ACC112 (cell line): Measurements from ENCODE around the gene SVOPL.

ENCODE experiments used
- H2AFZ ChIP-seq: fragments of 200-600 bp; sonication (generic); one replicate; pipeline ENCODE4 v1.6.0; 2017; ENCODE audit warnings: antibody characterized with exemption, low read length; ENCODE audit not compliant: unreplicated experiment
- H3K27ac ChIP-seq: fragments of 200-600 bp; sonication (generic); 2 replicates; pipeline ENCODE4 v1.5.1; 2014; ENCODE audit warnings: low read depth, mild to moderate bottlenecking, antibody characterized with exemption, low read length, moderate library complexity
- H3K27me3 ChIP-seq: fragments of 200-600 bp; sonication (generic); 2 replicates; pipeline ENCODE4 v1.6.1; 2014; ENCODE audit warnings: mild to moderate bottlenecking, antibody characterized with exemption, low read length, moderate library complexity, mixed read lengths; ENCODE audit not compliant: insufficient read depth
- H3K36me3 ChIP-seq: fragments of 200-600 bp; sonication (generic); 2 replicates; pipeline ENCODE4 v1.6.1; 2016; ENCODE audit warnings: mild to moderate bottlenecking, antibody characterized with exemption, low read length, moderate library complexity, mixed read lengths; ENCODE audit not compliant: insufficient read depth
- H3K4me1 ChIP-seq: fragments of 200-600 bp; sonication (generic); one replicate; pipeline ENCODE4 v1.6.1; 2016; ENCODE audit warnings: low read length, mixed read lengths; ENCODE audit not compliant: insufficient read depth, unreplicated experiment, control insufficient read depth
- H3K4me3 ChIP-seq: fragments of 200-600 bp; sonication (generic); 2 replicates; pipeline ENCODE4 v1.5.1; 2014; ENCODE audit warnings: mild to moderate bottlenecking, low read depth, low read length
- H3K79me2 ChIP-seq: fragments of 200-600 bp; sonication (generic); one replicate; pipeline ENCODE4 v1.6.0; 2016; ENCODE audit warnings: low read length; ENCODE audit not compliant: control insufficient read depth, unreplicated experiment, insufficient read depth

The SVOPL gene

GRCh38 chr7:138584283-138584682 is 116.9 kb downstream of the SVOPL start:
- Histone ChIP-seq H3K4me3 (no peak overlapping the region), H3K27ac (no peak overlapping the region), H2AFZ (no peak overlapping the region), H3K79me2 (no peaks in the 10 kb centered on the region), H3K36me3 (peaks cover 5% of the 10 kb centered on the region), H3K27me3 (no peaks in the 10 kb centered on the region), H3K4me1 (no peaks in the 10 kb centered on the region)

DNA sequence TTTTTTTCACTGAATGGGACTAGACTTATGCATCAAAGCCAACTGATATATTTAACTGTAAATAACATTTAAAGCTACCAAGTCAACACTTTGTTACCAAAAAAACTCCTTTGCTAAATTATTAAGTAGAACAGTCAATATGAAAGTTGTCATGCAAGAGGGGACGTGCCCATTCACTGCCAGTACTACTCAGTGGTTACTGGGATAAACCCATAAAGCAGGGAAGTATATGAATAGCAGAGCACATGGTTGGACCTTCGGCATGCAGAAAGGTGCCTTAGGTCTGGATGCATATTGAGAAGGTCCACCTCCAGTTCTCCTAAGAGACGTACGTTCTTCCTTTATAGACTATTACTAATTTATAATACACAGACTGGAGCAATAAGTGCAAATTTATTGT is 120.1 kb downstream of the SVOPL start:
- H3K36me3 ChIP-seq: no peaks in the 10 kb centered on the region; the same call in 1 of the 2 replicates
- H3K4me1 ChIP-seq: no peaks in the 10 kb centered on the region
- H3K27ac ChIP-seq: no peak overlapping the region
- no peaks in the 10 kb centered on the region for H3K27me3 ChIP-seq
- H2AFZ ChIP-seq: no peak overlapping the region
- H3K4me3 ChIP-seq: no peak overlapping the region
- H3K79me2 ChIP-seq: no peaks in the 10 kb centered on the region

DNA sequence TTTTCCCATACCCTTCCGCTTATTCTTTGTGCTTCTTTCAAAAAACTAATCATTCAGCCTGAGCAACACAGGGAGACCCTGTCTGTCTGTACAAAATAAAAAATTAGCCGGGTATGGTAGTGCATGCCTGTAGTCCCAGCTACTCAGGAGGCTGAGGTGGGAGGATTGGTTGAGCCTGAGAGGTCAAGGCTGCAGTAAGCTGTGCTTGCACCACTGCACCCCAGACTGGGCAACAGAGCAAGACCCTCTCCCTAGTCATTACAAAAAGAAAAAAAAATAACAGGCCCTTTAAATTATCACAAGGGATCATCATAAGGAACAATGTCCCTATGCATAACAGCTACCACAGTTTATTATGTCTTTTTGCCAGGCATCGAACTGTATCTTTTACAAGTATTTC is 121.5 kb downstream of the SVOPL start:
- Histone ChIP-seq H3K79me2 (no peaks in the 10 kb centered on the region), H3K27me3 (no peaks in the 10 kb centered on the region), H2AFZ (no peak overlapping the region), H3K4me1 (no peaks in the 10 kb centered on the region), H3K27ac (no peak overlapping the region), H3K4me3 (no peak overlapping the region), H3K36me3 (no peaks in the 10 kb centered on the region; the same call in 1 of the 2 replicates)

GRCh38 chr7:138579136-138579535 is 122.0 kb downstream of the SVOPL start:
- Histone ChIP-seq H3K4me1 (no peaks in the 10 kb centered on the region), H3K36me3 (no peaks in the 10 kb centered on the region; the same call in 1 of the 2 replicates), H3K4me3 (no peak overlapping the region)

GRCh38 chr7:138575897-138576428 is 125.2 kb downstream of the SVOPL start:
- Histone ChIP-seq H2AFZ (no peak overlapping the region), H3K27ac (no peak overlapping the region), H3K4me3 (no peak overlapping the region), H3K27me3 (no peaks in the 10 kb centered on the region), H3K36me3 (no peaks in the 10 kb centered on the region), H3K79me2 (no peaks in the 10 kb centered on the region), H3K4me1 (no peaks in the 10 kb centered on the region)

More at GRCh38 chr7:138579136-138579535, 122.0 kb downstream of the SVOPL start:
- H2AFZ ChIP-seq: no peak overlapping the region
- no peaks in the 10 kb centered on the region for H3K79me2 ChIP-seq
- no peaks in the 10 kb centered on the region for H3K27me3 ChIP-seq
- H3K27ac ChIP-seq: no peak overlapping the region

GRCh38 chr7:138573741-138574140 is 127.4 kb downstream of the SVOPL start:
- H2AFZ ChIP-seq: no peak overlapping the region
- H3K27me3 ChIP-seq: no peaks in the 10 kb centered on the region
- H3K4me1 ChIP-seq: no peaks in the 10 kb centered on the region
- no peak overlapping the region for H3K27ac ChIP-seq
- peaks cover 4% of the 10 kb centered on the region; the same call in 1 of the 2 replicates for H3K36me3 ChIP-seq
- no peak overlapping the region for H3K4me3 ChIP-seq
- H3K79me2 ChIP-seq: no peaks in the 10 kb centered on the region

DNA sequence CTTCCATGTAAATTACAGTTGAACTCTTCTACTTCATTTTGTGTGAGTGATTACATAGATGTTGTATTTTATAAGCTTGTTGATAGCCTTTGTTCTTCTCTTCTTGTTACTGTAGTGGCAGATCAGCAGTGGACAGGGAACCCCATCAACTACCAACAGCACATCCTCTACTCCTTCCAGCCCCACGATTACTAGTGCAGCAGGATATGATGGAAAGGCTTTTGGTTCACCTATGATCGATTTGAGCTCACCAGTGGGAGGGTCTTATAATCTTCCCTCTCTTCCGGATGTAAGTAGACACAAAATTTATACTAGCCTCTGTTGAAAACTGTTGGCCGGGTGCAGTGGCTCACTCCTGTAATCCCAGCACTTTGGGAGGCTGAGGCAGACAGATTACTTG is 130.4 kb downstream of the SVOPL start:
- no peak overlapping the region for H2AFZ ChIP-seq
- H3K27ac ChIP-seq: no peak overlapping the region
- no peaks in the 10 kb centered on the region for H3K27me3 ChIP-seq
- H3K4me3 ChIP-seq: no peak overlapping the region
- H3K36me3 ChIP-seq: peaks cover 8% of the 10 kb centered on the region; the same call in 1 of the 2 replicates
- H3K4me1 ChIP-seq: no peaks in the 10 kb centered on the region
- H3K79me2 ChIP-seq: no peaks in the 10 kb centered on the region

GRCh38 chr7:138569418-138569817 is 131.7 kb downstream of the SVOPL start:
- no peaks in the 10 kb centered on the region for H3K27me3 ChIP-seq
- no peak overlapping the region for H3K4me3 ChIP-seq
- no peak overlapping the region for H2AFZ ChIP-seq
- H3K36me3 ChIP-seq: peaks cover 17% of the 10 kb centered on the region; the same call in 1 of the 2 replicates
- H3K4me1 ChIP-seq: no peaks in the 10 kb centered on the region
- H3K79me2 ChIP-seq: no peaks in the 10 kb centered on the region
- no peak overlapping the region for H3K27ac ChIP-seq

GRCh38 chr7:138568655-138569054 is 132.5 kb downstream of the SVOPL start:
- Histone ChIP-seq H3K36me3 (peaks cover 25% of the 10 kb centered on the region; the same call in 1 of the 2 replicates), H3K4me3 (no peak overlapping the region), H2AFZ (no peak overlapping the region), H3K27ac (no peak overlapping the region), H3K4me1 (no peaks in the 10 kb centered on the region), H3K79me2 (no peaks in the 10 kb centered on the region), H3K27me3 (no peaks in the 10 kb centered on the region)

GRCh38 chr7:138565451-138566114 is 135.6 kb downstream of the SVOPL start:
- no peak overlapping the region for H3K4me3 ChIP-seq
- no peaks in the 10 kb centered on the region for H3K4me1 ChIP-seq
- H2AFZ ChIP-seq: no peak overlapping the region
- H3K27ac ChIP-seq: peak overlapping the region; percentile 42; the same call in 1 of the 2 replicates
- H3K27me3 ChIP-seq: no peaks in the 10 kb centered on the region
- H3K36me3 ChIP-seq: peaks cover 33% of the 10 kb centered on the region; the same call in 1 of the 2 replicates
- H3K79me2 ChIP-seq: no peaks in the 10 kb centered on the region

DNA sequence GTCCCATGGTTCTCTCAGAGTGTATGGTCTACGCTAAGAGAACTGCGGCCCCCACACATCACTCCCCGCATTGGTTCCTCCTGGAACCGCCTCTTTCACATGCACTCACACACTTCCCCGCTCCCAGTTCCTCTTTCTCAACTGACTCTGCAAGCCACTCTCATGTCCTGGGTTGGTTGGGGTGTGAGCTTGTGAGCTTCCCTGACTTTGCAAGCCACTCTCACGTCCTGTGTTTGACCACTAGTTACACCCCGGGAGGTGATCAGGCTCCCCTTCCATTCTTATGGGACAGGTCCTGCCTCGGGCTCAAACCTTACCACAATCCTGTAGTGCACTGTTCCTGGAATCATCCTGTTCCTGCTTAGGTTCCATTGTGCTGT is 136.1 kb downstream of the SVOPL start:
- no peaks in the 10 kb centered on the region for H3K79me2 ChIP-seq
- peaks cover 33% of the 10 kb centered on the region; the same call in 1 of the 2 replicates for H3K36me3 ChIP-seq
- H3K27ac ChIP-seq: peak overlapping the region; percentile 7; the same call in 1 of the 2 replicates
- no peaks in the 10 kb centered on the region for H3K27me3 ChIP-seq
- no peak overlapping the region for H2AFZ ChIP-seq
- H3K4me3 ChIP-seq: no peak overlapping the region
- H3K4me1 ChIP-seq: no peaks in the 10 kb centered on the region
